Measurements from ENCODE around the gene CCNO. TPM values are rescaled to one million over a fixed set of nuclear protein-coding genes. Genes with fewer than 3 reads are reported as not detected.

Gene CCNO
- total RNA-seq, 4 donors from 2014 or later = 1.0 to 3.8 (median 2.4) TPM

DNA sequence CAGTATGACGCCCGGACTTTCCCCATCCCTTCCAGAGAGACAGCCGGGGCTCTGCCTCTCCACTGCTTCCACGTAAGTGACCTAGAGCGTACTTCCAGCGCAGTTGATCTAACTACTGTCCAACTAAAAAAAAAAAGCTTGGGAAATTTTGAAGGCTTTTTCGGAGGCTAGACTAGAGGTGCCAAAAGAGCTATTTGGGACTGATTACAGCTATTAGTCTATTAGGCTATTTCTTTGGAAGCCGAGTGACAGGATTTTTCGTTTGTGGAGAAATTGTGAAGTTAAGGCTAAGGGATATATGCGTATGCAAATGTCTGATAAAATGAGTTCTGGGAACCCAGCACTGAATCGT lies 1.5 kb downstream of the CCNO start:
- TF ChIP-seq, protein P1, sequence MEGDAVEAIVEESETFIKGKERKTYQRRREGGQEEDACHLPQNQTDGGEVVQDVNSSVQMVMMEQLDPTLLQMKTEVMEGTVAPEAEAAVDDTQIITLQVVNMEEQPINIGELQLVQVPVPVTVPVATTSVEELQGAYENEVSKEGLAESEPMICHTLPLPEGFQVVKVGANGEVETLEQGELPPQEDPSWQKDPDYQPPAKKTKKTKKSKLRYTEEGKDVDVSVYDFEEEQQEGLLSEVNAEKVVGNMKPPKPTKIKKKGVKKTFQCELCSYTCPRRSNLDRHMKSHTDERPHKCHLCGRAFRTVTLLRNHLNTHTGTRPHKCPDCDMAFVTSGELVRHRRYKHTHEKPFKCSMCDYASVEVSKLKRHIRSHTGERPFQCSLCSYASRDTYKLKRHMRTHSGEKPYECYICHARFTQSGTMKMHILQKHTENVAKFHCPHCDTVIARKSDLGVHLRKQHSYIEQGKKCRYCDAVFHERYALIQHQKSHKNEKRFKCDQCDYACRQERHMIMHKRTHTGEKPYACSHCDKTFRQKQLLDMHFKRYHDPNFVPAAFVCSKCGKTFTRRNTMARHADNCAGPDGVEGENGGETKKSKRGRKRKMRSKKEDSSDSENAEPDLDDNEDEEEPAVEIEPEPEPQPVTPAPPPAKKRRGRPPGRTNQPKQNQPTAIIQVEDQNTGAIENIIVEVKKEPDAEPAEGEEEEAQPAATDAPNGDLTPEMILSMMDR (IDR thresholded peaks at IDR 0.05) = no peak
- TF ChIP-seq POLR2A (IDR thresholded peaks at IDR 0.05) = no peak
- TF ChIP-seq EP300 (IDR thresholded peaks at IDR 0.05) = no peak
- no peak for TF ChIP-seq POLR2AphosphoS5 (IDR thresholded peaks at IDR 0.05)
- H3K9me3 ChIP-seq = no peaks in the 10 kb centered on the region
- peaks cover 48% of the 10 kb centered on the region for H3K4me1 ChIP-seq
- no peak overlapping the region for H3K27ac ChIP-seq
- H3K36me3 ChIP-seq = no peaks in the 10 kb centered on the region
- no peak for DNase-seq (ENCODE audit: low spot score in 2 of 2)
- 1% methylated on average over 10 of the region's 11 CpGs for WGBS
- H3K4me3 ChIP-seq = peak overlapping the region; percentile 78
- peaks cover 80% of the 10 kb centered on the region for H3K27me3 ChIP-seq

DNA sequence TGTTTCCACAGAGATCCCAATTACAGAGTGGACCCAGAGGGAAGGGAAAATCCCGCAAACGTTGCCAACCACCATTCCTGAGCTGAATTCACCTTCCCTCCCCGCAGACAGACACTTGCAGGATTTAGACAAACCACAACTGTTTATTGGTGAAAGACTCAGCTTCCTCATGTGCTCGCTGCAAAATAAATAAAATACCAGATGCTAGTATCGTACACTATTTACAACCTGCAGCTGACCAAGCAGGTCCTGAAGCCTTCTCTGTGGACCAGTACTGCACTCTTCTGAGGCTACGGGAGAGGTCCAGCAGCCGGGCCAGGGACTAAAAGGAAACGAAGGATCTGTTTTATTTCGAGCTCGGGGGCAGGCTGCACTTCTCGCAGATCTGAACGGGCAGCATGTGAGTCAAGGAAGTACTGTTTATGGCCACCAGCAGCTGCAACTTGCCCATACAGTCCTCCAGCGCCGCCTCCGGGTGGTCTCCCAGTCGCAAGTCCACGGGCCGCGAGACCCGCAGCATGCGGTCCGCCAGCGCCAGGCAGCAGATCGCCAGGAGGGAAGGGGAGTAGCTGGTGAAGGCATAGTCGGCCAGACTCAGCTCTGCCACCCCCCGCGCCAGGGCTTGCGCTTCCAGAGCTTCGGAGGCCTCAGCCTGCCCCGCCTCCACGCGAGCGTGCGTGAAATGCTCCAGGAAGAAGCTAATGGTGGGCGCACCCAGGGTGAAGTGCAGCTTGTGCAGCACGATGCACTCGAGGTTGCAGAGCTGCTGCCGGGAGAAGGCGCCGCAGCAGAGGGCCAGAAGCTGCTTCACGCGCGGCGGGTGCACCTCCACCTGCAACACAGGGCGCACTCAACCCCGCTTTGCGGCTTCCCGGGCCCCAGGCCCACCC lies 2.1 kb downstream of the CCNO start:
- peak overlapping the region; percentile 78 for H3K4me3 ChIP-seq
- TF ChIP-seq, protein P1 (IDR thresholded peaks at IDR 0.05) = no peak
- TF ChIP-seq POLR2A (IDR thresholded peaks at IDR 0.05) (no peak), EP300 (IDR thresholded peaks at IDR 0.05) (no peak), POLR2AphosphoS5 (IDR thresholded peaks at IDR 0.05) (no peak)
- H3K9me3 ChIP-seq = no peaks in the 10 kb centered on the region
- WGBS = 8% methylated on average over 25 of the region's 48 CpGs
- H3K27ac ChIP-seq = no peak overlapping the region
- H3K27me3 ChIP-seq = peaks cover 82% of the 10 kb centered on the region
- DNase-seq (ENCODE audit: low spot score in 2 of 2) = no peak
- no peaks in the 10 kb centered on the region for H3K36me3 ChIP-seq
- H3K4me1 ChIP-seq = peaks cover 54% of the 10 kb centered on the region

DNA sequence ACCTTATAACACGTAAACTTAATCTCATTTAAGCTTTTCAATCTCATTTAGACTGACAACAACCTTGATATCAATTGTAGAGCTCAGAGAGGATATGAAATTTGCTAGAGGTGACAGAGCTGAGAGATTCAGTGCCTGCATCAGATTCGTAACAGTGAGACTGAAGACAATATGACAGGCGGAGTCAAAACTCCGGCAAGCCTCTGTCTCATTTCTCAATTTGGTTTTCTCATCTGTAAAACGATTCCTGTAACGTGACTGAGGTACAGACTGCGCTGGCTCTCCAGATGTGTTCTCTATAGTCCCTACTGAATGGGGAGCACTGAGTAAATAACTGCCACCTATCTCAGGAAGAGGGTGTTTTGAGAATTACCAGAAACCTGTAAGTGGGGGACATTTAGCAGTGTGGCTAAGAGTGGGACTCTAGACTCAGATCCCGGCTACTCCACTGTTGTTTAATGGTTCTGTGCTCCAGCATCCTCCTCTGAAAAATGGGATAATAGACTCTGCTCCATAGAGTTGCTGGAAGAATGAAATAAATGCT lies 3.2 kb downstream of the CCNO start:
- Histone ChIP-seq H3K9me3 (no peaks in the 10 kb centered on the region), H3K36me3 (no peaks in the 10 kb centered on the region), H3K4me1 (peaks cover 54% of the 10 kb centered on the region), H3K27ac (no peak overlapping the region), H3K27me3 (peaks cover 88% of the 10 kb centered on the region), H3K4me3 (no peak overlapping the region)
- 63% methylated on average over 8 of the region's 8 CpGs for WGBS
- no peak for DNase-seq (ENCODE audit: low spot score in 2 of 2)
- TF ChIP-seq POLR2A (IDR thresholded peaks at IDR 0.05) = no peak
- TF ChIP-seq, protein P1 (IDR thresholded peaks at IDR 0.05) = no peak
- no peak for TF ChIP-seq EP300 (IDR thresholded peaks at IDR 0.05)
- TF ChIP-seq POLR2AphosphoS5 (IDR thresholded peaks at IDR 0.05) = no peak

DNA sequence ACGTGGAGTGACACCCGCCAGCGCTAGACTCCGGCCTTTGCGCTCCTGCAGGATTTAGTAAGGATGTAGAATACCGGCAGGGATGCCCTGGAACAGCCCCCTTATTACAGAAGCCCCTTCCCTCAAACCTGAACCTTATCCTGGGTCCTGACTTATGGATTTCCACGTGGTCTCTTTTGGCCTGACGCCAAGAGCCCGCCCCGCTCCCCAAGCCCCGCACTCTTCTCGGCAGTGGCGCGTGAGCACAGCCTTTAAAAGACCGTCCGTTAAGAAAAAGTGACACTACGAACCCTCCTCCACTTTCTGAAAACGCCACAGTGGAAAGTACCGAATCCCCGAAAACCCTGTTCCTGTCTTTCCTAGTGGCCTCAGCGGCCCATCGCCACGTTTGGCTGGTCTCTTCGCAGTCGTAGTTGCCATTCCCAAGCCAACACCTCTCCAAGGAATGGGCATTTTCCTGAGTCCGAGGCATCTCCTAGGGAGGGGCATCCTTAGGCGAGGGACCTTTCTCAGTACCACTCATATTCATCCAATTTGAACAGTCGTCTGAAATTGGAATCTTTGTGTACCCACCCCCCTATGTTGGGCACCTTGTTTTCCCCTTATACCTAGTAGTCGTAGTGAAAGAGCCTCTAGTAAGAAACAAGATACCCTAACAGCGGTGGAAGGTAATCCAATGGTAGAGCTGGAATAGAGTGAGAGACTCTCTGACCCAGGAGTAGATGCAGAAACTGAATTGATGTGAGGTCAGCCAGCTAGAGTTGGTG lies 5.6 kb downstream of the CCNO start:
- H3K27ac ChIP-seq = no peak overlapping the region
- H3K9me3 ChIP-seq = no peaks in the 10 kb centered on the region
- peaks cover 35% of the 10 kb centered on the region for H3K4me1 ChIP-seq
- 12% methylated on average over 30 of the region's 30 CpGs for WGBS
- DNase-seq (ENCODE audit: low spot score in 2 of 2) = no peak
- H3K4me3 ChIP-seq = peak overlapping the region; percentile 45
- H3K36me3 ChIP-seq = no peaks in the 10 kb centered on the region
- H3K27me3 ChIP-seq = peaks cover 100% of the 10 kb centered on the region
- no peak for TF ChIP-seq EP300 (IDR thresholded peaks at IDR 0.05)
- TF ChIP-seq, protein P1 (IDR thresholded peaks at IDR 0.05) = no peak
- no peak for TF ChIP-seq POLR2AphosphoS5 (IDR thresholded peaks at IDR 0.05)
- no peak for TF ChIP-seq POLR2A (IDR thresholded peaks at IDR 0.05)
